ENCODE measurements around the gene RASGRF1.
A peak's percentile ranks its signal among the peaks of the same experiment; 100 is the strongest.

The RASGRF1 gene

GRCh38 chr15:79036323-79036722, 54.3 kb downstream of the RASGRF1 start:
- H3K27ac ChIP-seq = no peak overlapping the region
- POLR2A ChIA-PET (ENCODE audit: low non-redundant PET) = no interaction called here
- DNase-seq (ENCODE audit: low spot score) = no peak
- TF ChIP-seq CTCF (conservative IDR thresholded peaks at IDR 0.05; ENCODE audit: low read depth) = no peak
- CTCF ChIA-PET = interaction anchor here (0.9 to 1.3 kb wide), 2 partner anchors 10 to 130 kb away, joined by 3 to 4 read pairs; no protein-coding TSS in a partner anchor

GRCh38 chr15:79035814-79036213, 54.8 kb downstream of the RASGRF1 start:
- POLR2A ChIA-PET (ENCODE audit: low non-redundant PET) = no interaction called here
- no peak overlapping the region; the same call in 1 of the 2 replicates for H3K27ac ChIP-seq
- CTCF ChIA-PET = interaction anchor here (0.6 to 1.3 kb wide), 5 partner anchors 11 to 144 kb away, joined by 3 to 4 read pairs (median 3); no protein-coding TSS in a partner anchor
- DNase-seq (ENCODE audit: low spot score) = no peak
- no peak for TF ChIP-seq CTCF (conservative IDR thresholded peaks at IDR 0.05; ENCODE audit: low read depth)

GRCh38 chr15:79035111-79035601, 55.4 kb downstream of the RASGRF1 start:
- peak overlapping the region; percentile 16; the same call in 1 of the 2 replicates for H3K27ac ChIP-seq
- CTCF ChIA-PET = interaction anchor here (0.6 to 1.3 kb wide), 7 partner anchors 20 to 585 kb away, joined by 3 to 4 read pairs (median 4); no protein-coding TSS in a partner anchor
- DNase-seq (ENCODE audit: low spot score) = peak; percentile 68
- TF ChIP-seq CTCF (conservative IDR thresholded peaks at IDR 0.05; ENCODE audit: low read depth) = no peak
- POLR2A ChIA-PET (ENCODE audit: low non-redundant PET) = no interaction called here

GRCh38 chr15:79034284-79034683, 56.3 kb downstream of the RASGRF1 start:
- no peak for DNase-seq (ENCODE audit: low spot score)
- POLR2A ChIA-PET (ENCODE audit: low non-redundant PET) = no interaction called here
- CTCF ChIA-PET = interaction anchor here (0.6 kb wide), 1 partner anchor 34 kb away, joined by 4 read pairs; no protein-coding TSS in a partner anchor
- no peak overlapping the region for H3K27ac ChIP-seq
- no peak for TF ChIP-seq CTCF (conservative IDR thresholded peaks at IDR 0.05; ENCODE audit: low read depth)

GRCh38 chr15:79032656-79033055, 57.9 kb downstream of the RASGRF1 start:
- ChIA-PET POLR2A (ENCODE audit: low non-redundant PET) (no interaction called here), CTCF (interaction anchor here (0.9 to 1.4 kb wide), 2 partner anchors 13 to 152 kb away, joined by 3 read pairs; no protein-coding TSS in a partner anchor)

GRCh38 chr15:79031821-79032220, 58.8 kb downstream of the RASGRF1 start:
- POLR2A ChIA-PET (ENCODE audit: low non-redundant PET) = interaction anchor here (0.6 kb wide), 1 partner anchor 106 kb away, joined by 3 read pairs; no protein-coding TSS in a partner anchor
- TF ChIP-seq CTCF (conservative IDR thresholded peaks at IDR 0.05; ENCODE audit: low read depth) = no peak
- CTCF ChIA-PET = interaction anchor here (0.7 to 1.4 kb wide), 2 partner anchors 41 to 153 kb away, joined by 3 read pairs; no protein-coding TSS in a partner anchor

More at GRCh38 chr15:79032656-79033055, 57.9 kb downstream of the RASGRF1 start:
- no peak for DNase-seq (ENCODE audit: low spot score)
- no peak overlapping the region for H3K27ac ChIP-seq
- no peak for TF ChIP-seq CTCF (conservative IDR thresholded peaks at IDR 0.05; ENCODE audit: low read depth)

More at GRCh38 chr15:79031821-79032220, 58.8 kb downstream of the RASGRF1 start:
- no peak overlapping the region for H3K27ac ChIP-seq
- no peak for DNase-seq (ENCODE audit: low spot score)
